D721Med (cell line): Measurements from ENCODE around the gene HTR2A.

Experiments
- DNase-seq: peaks from one replicate; pipeline ENCODE4 v3.0.0; 2011; ENCODE audit warnings: low spot score; ENCODE audit not compliant: insufficient read length
- FAIRE-seq: peaks from 2 replicates; lab custom pipeline; 2011; peaks lifted over from hg19 to GRCh38; lab: Jason Lieb, UNC
- TF ChIP-seq, protein P1 (sequence below): IDR thresholded peaks from 2 replicates; pipeline ENCODE4 v1.5.1; 2012; ENCODE audit warnings: mild to moderate bottlenecking, control low read depth; ENCODE audit not compliant: insufficient read depth; ENCODE audit errors: missing control alignments

The HTR2A gene

GRCh38 chr13:46858776-46859175, 38.1 kb downstream of the HTR2A start:
- TF ChIP-seq, protein P1, sequence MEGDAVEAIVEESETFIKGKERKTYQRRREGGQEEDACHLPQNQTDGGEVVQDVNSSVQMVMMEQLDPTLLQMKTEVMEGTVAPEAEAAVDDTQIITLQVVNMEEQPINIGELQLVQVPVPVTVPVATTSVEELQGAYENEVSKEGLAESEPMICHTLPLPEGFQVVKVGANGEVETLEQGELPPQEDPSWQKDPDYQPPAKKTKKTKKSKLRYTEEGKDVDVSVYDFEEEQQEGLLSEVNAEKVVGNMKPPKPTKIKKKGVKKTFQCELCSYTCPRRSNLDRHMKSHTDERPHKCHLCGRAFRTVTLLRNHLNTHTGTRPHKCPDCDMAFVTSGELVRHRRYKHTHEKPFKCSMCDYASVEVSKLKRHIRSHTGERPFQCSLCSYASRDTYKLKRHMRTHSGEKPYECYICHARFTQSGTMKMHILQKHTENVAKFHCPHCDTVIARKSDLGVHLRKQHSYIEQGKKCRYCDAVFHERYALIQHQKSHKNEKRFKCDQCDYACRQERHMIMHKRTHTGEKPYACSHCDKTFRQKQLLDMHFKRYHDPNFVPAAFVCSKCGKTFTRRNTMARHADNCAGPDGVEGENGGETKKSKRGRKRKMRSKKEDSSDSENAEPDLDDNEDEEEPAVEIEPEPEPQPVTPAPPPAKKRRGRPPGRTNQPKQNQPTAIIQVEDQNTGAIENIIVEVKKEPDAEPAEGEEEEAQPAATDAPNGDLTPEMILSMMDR: no peak
- DNase-seq (no peak), FAIRE-seq (no peak)

DNA sequence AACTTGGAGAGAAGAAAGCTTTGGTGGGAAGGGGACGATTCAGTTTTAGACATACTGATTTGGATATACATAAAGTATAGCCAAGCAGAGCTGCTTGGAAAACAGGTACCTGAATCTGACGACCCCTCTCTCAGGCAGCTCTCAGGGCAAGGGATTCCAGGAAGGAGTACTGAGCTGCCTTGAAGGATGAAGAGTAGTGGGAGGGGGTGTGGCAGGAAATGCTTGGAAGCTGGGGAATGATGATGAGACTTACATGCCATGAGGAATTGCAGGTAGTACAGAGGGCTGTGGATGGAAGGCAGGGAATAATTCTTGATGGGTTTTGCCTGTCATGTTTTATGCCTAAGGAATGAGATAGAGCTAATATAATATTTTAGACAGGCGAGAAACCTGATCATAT, 38.7 kb downstream of the HTR2A start:
- FAIRE-seq (no peak), DNase-seq (no peak)
- TF ChIP-seq, protein P1: no peak

DNA sequence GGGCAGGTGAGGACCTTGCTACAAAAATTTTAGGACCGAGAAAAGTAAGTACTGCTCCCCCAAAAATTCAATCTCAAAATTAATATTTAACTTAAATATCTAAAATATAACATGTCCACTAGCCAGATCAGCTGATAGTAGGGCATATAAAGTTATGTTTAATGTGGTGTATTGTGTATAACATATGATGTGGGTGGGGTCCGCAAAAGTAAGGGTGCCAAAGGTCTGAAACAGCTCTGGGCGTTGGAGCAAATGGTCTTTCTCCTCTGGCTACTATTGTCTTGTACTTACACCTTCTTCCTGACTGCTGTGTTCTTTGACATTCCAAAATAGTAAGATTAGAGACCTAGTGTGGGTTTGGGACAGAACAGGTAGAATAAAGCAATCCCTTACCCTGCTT, 41.2 kb downstream of the HTR2A start:
- no peak for FAIRE-seq
- TF ChIP-seq, protein P1: no peak

GRCh38 chr13:46855166-46855565, 41.7 kb downstream of the HTR2A start:
- DNase-seq: no peak
- TF ChIP-seq, protein P1: no peak
- no peak for FAIRE-seq

More for the DNA sequence above, 41.2 kb downstream of the HTR2A start:
- DNase-seq: no peak

DNA sequence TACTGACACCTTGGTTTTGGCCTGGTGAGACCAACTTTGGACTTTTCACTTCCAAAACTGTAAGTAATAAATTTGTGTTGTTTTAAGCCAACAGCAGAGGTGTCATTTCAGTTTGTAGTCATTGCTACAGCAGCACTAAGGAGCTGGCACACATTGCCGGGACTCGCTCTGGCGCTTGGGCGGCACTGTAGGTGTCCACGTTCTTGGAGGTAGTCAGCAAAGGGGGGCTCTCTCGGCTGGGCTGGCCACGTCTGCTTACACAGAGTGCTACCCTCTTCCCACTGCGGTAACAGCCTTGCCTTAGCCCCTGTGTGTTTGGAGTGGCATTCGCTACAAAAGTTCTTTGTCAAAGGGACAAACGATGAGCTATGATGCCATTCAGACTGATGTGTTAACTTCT, 44.7 kb downstream of the HTR2A start:
- DNase-seq (no peak), FAIRE-seq (no peak)
- TF ChIP-seq, protein P1: no peak

DNA sequence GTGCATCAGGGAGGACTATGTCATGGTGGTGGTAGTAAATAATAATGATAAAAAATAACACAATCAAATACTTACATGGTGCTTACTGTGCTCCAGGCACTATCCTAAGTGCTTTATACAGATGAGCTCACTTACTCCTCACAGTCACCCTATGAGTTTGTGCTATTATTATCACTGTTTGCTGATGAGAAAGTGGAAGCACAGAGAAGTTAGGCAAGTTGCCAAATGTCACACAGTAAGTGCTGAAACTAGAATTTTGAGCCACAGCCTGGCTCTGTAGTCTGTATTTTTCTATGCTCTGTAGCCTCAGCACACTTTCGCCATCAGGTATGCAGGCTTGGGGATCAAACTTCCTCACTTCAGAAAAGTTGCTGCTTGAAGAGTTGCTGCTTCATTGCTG, 46.6 kb downstream of the HTR2A start:
- TF ChIP-seq, protein P1: no peak
- DNase-seq: no peak
- FAIRE-seq: no peak

- TF ChIP-seq, protein P1: no peak
- FAIRE-seq (no peak), DNase-seq (no peak)
These were observed 50.1 kb downstream of the HTR2A start for GRCh38 chr13:46846726-46847125.
